GM18526 (cell line): ENCODE results near the gene UBXN7.

Experiments
- POLR2A ChIP-seq: IDR thresholded peaks from 3 replicates; pipeline ENCODE4 v1.6.1; 2011; ENCODE audit not compliant: insufficient read length; ENCODE audit errors: extremely low read depth

Gene UBXN7

DNA sequence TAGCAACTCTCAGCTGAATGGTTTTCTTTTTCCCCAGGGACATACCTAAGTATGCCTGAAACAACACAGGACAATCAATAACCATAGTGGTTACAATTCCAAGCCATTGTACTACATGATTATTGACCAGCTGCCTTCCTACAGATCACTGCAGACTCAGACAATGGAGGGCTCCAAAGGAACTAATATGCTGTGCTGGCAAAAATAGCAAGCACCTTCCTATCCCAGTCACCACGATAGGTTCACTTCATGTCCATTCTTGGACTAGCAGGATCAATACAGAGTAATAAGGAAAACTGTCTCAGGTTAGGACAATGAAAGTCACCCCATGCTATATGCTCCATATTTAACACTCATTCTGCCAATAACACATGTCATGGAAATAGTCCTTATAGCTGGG is 76.6 kb downstream of the UBXN7 start:
- TF ChIP-seq POLR2A, result no peak

- TF ChIP-seq POLR2A, result no peak
Measured at GRCh38 chr3:196354132-196354531, 78.1 kb downstream of the UBXN7 start.

- TF ChIP-seq POLR2A, result no peak
Measured at GRCh38 chr3:196351541-196351940, 80.7 kb downstream of the UBXN7 start.

DNA sequence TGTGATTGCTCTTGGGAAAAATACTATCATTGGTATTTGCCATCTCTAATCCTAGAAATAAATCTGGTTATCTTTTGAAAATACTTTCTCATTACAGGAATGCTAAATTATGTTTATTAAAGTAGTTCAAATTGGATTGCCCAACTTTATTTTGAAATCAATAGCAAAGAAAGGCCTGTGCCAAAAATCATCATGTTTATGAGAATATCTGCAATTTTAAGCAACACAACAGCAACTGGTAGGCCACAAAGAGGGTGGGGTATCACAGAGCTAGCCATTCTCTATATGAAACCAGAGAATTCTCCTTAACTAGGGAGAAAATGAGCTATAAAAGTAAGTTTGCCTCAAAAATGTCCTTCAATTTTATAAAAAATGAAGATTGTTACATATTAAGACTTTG is 82.2 kb downstream of the UBXN7 start:
- no peak for TF ChIP-seq POLR2A

DNA sequence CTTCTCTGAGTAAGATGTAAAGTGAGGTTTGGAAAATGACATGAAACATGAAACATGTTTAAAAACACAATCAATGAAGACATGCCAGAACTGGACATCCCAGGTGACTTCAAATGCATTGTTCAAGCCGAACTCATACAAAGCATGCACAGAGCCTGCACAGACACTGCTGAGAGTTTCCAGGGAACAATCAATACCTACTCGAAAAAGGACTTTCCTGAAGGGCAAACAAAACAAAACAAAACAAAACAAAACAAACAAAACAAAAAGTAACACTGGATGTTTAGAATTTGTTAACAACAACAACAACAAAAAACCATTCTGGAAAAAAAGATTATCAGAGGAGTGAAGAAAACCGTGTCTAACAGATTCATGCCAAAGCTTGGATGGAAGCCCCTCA is 83.5 kb downstream of the UBXN7 start:
- TF ChIP-seq POLR2A, result no peak

DNA sequence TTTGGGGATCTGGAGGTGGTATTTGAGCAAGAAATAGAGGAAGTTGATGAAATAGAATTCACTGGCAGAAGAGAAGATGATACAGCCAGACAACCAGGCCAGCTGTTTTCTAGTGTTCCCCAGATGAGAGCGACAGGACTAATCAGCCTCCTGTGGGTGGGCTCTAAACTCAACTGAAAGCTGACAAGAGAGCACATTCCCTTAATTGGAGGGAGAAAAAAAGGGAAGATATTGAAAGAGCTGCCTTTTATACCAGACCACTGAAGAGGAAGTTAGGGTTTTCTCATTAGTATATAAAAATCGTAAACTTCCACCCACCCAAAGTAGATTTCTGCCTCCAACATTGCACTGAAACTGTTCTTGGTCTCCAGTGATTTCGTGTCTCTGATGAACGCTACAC is 87.6 kb downstream of the UBXN7 start:
- no peak for TF ChIP-seq POLR2A

- TF ChIP-seq POLR2A, result no peak
Measured at GRCh38 chr3:196341137-196341536, 91.1 kb downstream of the UBXN7 start.

DNA sequence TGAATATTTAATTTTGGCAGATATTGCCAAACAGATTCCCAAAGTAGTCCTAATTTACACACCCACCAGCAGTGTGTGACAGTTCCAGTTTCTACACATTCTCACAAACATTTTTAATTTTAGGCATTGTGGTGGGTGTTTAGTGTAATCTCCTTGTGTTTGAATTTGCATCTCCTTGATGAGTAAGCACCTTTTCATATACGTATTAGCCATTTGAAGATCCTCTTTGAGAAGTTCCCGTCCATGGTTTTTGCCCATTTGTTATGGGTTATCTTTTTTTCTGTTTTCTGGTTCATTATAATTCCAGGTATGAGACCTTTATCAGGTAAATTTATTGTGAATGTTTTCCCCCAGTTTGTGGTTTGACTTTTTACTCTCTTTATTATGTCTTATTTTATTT is 91.8 kb downstream of the UBXN7 start:
- TF ChIP-seq POLR2A, result no peak

DNA sequence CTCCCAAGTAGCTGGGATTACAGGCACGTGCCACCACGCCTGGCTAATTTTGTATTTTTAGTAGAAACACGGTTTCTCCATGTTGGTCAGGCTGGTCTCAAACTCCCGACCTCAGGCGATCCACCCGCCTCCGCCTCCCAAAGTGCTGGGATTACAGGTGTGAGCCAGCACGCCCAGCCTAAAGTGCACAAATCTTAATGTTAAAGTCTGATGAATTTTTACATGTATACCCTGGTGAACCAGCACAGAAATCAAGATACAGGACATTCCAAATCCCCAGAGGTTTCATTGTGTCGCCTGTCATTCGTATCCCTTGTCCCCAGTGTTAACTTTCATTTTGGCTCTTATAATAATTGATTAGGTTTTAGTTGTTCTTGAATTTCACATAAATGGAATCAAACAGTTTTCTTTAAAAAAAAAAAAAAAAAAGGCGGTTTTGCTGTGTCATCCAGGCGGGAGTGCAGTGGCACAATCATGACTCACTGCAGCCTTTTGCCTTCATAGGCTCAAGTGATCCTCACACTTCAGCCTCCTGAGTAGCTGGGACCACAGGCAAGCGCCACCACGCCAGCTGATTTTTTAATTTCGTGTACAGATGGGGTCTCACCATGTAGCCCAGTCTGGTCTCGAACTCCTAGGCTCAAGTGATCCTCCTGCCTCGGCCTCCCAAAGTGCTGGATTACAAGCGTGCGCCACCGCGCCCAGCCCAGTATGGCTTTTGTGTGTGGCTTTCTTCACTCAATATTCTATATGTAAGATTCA is 92.6 kb downstream of the UBXN7 start:
- TF ChIP-seq POLR2A, result no peak

- TF ChIP-seq POLR2A, result no peak
Measured at GRCh38 chr3:196339044-196339443, 93.2 kb downstream of the UBXN7 start.

GRCh38 chr3:196336319-196337145 is 95.7 kb downstream of the UBXN7 start:
- no peak for TF ChIP-seq POLR2A

GRCh38 chr3:196335503-196335948 is 96.7 kb downstream of the UBXN7 start:
- no peak for TF ChIP-seq POLR2A

DNA sequence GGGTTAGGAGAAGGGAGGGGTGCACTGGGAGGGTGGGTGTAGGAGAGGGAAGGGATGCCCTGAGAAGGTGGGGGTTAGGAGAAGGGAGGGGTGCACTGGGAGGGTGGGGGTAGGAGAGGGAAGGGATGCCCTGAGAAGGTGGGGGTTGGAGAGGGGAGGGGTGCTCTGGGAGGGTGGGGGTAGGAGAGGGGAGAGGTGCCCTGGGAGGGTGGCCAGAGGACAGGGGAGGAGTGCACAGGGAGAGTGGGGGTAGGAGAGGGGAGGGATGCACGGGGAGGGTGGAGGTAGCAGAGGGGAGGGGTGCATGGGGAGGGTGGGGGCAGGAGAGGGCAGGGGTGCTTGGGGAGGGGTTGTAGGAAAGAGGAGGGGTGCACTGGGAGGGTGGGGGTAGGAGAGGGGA is 97.2 kb downstream of the UBXN7 start:
- no peak for TF ChIP-seq POLR2A

DNA sequence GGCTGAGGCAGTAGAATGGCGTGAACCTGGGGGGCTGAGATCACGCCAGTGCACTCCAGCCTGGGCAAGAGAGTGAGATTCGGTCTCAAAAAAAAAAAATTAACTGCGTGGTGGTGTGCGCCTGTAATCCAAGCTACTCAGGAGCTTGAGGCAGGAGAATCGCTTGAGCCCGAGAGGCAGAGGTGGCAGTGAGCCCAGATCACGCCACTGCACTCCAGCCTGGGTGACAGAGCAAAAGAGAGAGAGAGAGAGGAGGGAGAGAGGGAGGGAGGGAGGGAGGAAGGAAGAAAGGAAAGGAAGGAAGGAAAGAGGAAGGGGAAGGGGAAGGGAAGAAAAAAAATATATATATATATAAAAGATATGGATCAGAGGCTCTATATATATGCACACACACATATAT is 100.1 kb downstream of the UBXN7 start:
- no peak for TF ChIP-seq POLR2A

DNA sequence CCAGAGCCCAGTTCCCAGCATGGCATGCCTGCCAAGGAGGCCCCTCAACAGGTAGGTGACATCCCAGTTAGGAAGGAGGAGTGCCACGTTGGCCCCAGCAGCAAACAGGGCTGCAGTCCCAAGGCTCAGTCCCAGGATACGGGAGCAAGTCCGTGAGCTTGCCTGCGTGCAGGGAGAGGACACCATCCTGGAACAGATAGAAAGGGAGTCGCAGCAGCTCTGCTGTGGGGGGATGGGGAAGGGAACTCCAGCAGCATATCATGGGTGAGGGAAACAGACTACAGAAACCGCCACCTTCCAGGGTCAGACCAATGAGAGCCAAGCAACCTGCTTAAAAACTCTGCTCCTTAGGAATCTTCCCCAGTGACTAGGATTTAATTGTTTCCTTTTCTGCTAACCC is 104.8 kb downstream of the UBXN7 start:
- no peak for TF ChIP-seq POLR2A

GRCh38 chr3:196326936-196327335 is 105.3 kb downstream of the UBXN7 start:
- TF ChIP-seq POLR2A, result no peak
